ENCODE data around the gene FER1L5. TPM values are rescaled to one million over a fixed set of nuclear protein-coding genes. Genes with fewer than 3 reads are reported as not detected.
A peak's percentile ranks its signal among the peaks of the same experiment; 100 is the strongest.
"Not testable (repeated sequence)": the region's sequence is repeated elsewhere in the genome, so short reads cannot be mapped to it uniquely, and the experiment has no call there.

Gene FER1L5
- polyA plus RNA-seq, 3 donors = 0.74 to 0.80 (median 0.79) TPM

GRCh38 chr2:96633641-96634040, 8.9 kb upstream of the FER1L5 start:
- no peak for DNase-seq (ENCODE audit: low read depth in 3 of 3, low spot score in 2 of 3)

GRCh38 chr2:96636551-96637171, 5.9 kb upstream of the FER1L5 start:
- no peak for DNase-seq (ENCODE audit: low read depth in 3 of 3, low spot score in 2 of 3)

DNA sequence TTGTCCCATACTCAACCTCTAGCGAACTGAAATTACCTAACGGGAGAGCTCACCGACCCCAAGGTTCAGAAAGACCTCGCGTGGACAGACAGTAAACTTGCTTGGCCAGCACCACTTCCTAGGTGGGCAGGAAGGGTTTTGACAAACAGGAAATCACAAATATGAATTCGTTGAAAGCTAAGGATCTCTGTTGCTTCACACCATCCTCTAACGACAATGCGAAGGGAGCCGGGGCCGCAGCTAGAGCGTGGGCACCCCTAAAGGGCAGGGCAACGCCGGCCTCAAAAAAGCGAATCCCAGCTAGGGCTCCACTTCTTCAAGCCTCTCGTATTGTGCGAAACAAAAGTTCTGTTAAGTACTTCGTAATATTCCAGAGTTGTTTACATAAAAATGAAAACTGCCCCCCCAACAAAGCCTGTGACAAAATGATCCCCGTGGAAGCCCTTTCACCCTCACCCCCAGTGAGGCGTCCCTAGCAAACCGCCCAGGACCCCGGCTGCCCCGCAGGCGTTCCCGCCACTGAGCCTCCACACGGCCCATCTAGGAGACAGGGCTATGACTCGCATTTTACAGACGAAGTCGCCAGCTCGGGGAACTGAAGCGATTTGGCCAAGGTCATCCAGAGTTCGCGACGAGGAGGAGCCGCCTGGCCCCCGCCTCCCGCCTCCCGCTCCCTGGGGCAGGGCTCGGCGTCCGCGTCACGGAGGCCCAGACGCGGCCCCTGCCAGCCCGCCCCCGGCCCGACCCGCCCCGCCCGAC, 5.0 kb upstream of the FER1L5 start:
- peak in 2 of 3 donors; percentile 56 to 58 for DNase-seq (ENCODE audit: low read depth in 3 of 3, low spot score in 2 of 3)

- peak; percentile 87 to 91 (median 89) for DNase-seq (ENCODE audit: low read depth in 3 of 3, low spot score in 2 of 3)
Measured at GRCh38 chr2:96638144-96639121, 4.1 kb upstream of the FER1L5 start, which contains the start of gene KANSL3. Gene KANSL3, minus strand, starts transcription at chr2:96638312. Its CDS starts 1,177 bp downstream, at chr2:96637135.

DNA sequence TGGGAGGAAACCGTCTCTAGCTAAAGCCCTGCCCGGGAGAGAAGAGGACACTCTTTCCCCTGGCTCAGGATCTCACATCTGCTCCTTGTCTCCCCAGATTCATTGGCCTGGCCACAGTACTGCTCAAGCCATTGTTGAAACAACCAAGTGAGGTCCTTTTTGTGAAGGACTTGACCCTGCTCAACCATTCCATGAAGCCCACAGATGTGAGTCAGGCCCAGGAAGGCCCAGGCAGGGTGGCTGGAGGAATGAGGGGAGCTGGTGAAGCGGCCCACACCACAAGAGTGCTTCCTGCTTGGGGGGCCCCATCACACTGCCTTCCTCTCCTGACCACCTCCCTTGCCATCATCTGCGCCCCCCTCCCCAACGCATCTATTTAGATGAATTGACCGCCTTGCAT, 5.1 kb downstream of the FER1L5 start:
- DNase-seq (ENCODE audit: low read depth in 3 of 3, low spot score in 2 of 3) = no peak

DNA sequence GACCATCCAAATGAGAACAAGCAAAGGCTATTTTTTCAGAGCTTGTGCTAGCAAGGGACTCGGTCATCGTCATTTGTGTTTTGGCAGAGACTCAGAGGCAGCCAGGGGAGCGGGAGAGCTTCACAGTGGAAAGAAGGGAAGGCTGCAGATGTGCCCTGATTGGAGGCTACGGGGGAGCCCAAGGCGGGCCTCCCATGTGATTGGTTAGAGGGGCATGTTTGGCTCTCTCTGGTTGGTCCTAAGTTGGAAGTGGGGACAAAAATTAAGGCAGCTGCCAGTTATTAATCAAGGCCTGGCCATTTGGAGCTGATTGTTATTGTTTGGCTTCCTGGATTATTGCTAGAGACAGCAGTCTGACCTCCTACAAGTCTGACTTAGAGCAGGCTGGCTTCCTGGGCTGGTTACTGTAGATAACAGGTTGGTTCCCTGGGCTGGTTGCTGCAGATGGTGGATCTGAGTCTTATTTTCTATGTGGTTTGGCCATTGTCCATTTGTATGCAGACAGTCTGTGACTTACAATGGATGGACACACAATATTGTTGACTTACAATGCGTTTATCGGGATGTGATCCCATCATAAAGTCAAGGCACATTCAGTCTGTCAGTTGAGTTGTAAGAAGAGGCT, 5.9 kb downstream of the FER1L5 start:
- no peak for DNase-seq (ENCODE audit: low read depth in 3 of 3, low spot score in 2 of 3)

DNA sequence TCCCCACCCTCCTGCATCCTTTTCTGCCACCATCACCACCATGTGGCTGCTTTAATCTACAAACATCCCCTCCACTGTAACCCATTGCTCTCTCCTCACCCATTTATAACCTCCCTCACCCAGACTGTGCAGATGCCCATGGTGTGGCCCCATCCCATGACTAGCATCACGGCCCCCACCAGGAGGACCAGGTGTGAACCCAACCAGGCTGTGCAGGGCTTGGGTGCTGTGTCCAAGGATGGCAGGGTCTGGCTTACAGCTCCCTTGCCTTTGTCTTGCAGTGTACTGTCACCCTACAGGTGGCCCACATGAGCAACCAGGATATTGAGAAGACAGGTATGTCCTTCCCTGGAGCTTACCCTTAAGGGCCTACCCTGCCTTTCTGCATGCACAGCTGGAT, 6.8 kb downstream of the FER1L5 start:
- DNase-seq (ENCODE audit: low read depth in 3 of 3, low spot score in 2 of 3) = no peak

DNA sequence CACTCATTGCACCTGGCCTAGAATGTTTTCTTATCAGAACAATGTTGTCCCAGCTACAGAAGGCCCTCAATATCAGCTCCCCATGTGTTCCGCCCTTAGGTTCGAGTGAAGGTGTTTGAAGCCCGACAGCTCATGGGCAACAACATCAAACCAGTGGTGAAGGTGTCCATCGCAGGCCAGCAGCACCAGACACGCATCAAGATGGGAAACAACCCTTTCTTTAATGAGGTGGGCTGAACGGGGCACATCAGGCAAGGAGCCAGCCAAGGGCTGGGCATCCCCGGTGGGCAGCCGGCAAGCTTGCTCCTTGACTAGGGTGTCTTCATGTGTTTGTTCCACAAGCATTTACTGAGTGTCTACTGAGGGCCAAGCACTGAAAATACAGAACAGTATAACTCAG, 9.2 kb downstream of the FER1L5 start:
- no peak for DNase-seq (ENCODE audit: low read depth in 3 of 3, low spot score in 2 of 3)

- not testable (repeated sequence) for DNase-seq (ENCODE audit: low read depth in 3 of 3, low spot score in 2 of 3)
Measured at GRCh38 chr2:96654791-96655190, 12.2 kb downstream of the FER1L5 start.

DNA sequence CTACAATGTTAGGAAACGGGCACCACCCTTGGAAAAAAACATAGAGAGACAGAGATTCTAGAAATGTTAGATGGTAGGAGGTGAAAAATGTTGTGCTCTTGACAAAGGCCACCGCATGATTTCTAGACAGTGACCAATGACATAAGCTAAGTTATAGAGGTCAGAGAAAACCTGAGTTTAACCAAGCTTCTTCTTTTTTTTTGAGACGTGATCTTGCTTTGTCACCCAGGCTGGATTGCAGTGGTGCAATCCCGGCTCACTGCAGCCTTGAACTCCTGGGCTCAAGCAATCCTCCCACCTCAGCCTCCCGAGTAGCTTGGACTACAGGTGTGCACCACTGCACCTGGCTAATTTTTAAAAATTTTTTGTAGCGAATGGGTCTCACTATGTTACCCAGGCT, 13.0 kb downstream of the FER1L5 start:
- DNase-seq (ENCODE audit: low read depth in 3 of 3, low spot score in 2 of 3) = no peak

GRCh38 chr2:96656540-96656939, 14.0 kb downstream of the FER1L5 start:
- DNase-seq (ENCODE audit: low read depth in 3 of 3, low spot score in 2 of 3) = no peak

GRCh38 chr2:96661324-96661723, 18.8 kb downstream of the FER1L5 start:
- DNase-seq (ENCODE audit: low read depth in 3 of 3, low spot score in 2 of 3) = no peak

DNA sequence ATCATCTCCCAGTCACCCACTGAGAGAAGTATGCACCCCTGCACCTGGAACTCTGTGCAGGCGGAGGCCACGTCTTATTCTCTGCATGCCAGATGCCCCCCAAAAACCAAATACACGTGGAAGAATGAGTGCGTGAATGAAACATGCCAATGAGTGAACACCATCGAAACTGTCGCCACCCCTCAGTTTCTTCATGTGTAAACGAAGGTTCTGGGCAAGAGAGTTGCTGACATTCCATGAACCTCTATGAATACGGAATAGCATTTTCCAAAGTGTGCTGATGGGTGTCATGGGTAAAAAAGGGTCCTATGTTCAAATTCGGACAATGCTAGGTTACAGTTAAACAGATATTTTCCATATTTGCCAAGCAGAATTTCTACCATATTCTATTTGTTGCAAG, 19.8 kb downstream of the FER1L5 start:
- no peak for DNase-seq (ENCODE audit: low read depth in 3 of 3, low spot score in 2 of 3)

GRCh38 chr2:96663177-96663576, 20.6 kb downstream of the FER1L5 start:
- no peak for DNase-seq (ENCODE audit: low read depth in 3 of 3, low spot score in 2 of 3)

- no peak for DNase-seq (ENCODE audit: low read depth in 3 of 3, low spot score in 2 of 3)
Measured at GRCh38 chr2:96663829-96664228, 21.3 kb downstream of the FER1L5 start.

GRCh38 chr2:96664366-96664925, 21.9 kb downstream of the FER1L5 start:
- no peak for DNase-seq (ENCODE audit: low read depth in 3 of 3, low spot score in 2 of 3)

DNA sequence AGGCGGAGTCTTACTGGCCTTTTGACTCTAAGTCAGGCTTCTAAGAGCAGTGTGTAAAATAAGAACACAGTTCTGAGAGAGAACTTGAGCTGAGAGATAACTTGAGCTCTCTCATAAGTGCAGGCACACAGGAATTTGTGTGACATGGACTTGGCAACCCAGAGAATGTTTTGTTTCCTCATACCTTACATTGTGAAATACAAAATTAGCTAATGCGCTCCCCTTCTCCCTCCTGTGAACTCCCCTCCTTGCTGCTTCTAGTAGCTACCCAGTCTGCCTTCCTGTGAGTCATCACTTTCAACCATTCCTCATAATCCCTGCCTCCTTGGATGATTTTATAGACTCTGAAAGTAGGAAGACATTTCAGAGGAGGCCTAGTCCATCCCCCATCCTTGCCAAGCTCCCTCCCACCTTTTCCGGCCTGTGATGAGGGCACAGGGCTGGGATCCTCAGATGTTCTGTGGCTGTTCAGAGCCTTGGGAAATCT, 22.6 kb downstream of the FER1L5 start:
- no peak for DNase-seq (ENCODE audit: low read depth in 3 of 3, low spot score in 2 of 3)

DNA sequence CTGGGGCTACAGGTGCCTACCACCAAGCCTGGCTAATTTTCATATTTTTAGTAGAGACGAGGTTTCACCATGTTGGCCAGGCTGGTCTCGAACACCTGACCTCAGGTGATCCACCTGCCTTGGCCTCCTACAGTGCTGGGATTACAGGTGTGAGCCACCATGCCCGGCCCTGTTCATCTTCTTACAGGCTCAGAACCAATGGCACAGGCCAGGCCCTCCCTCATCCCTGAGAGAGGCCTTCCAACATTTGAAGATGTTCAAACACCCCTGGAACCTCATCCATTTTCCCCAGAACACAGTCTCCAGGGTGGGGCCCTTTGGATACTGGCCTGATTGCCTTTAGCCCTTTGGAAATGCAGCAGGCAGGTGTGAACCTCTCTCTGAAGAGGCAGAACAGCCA, 23.2 kb downstream of the FER1L5 start:
- not testable (repeated sequence) for DNase-seq (ENCODE audit: low read depth in 3 of 3, low spot score in 2 of 3)

DNA sequence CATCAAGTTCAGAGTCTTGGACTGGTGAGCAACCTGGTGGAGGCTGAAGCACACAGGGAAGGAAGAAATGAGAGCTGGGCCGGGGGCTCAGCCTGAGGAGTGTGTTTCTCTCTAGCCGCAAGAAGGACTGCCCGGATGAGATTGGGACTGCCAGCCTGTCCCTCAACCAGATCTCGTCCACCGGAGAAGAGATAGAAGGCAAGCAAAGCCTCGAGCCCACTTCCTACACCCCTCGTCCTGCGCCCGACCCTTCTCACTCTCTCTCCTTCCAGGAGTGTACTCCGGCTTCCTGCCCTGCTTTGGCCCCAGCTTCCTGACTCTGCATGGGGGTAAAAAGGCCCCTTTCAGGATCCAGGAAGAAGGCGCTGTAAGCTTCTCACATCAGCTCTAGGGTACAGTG, 26.2 kb downstream of the FER1L5 start:
- no peak for DNase-seq (ENCODE audit: low read depth in 3 of 3, low spot score in 2 of 3)

- DNase-seq (ENCODE audit: low read depth in 3 of 3, low spot score in 2 of 3) = no peak
Measured at GRCh38 chr2:96669539-96670215, 27.1 kb downstream of the FER1L5 start.
